G401.6 (cell line): ENCODE results near the gene PRICKLE4.
"Not testable (repeated sequence)": the region's sequence is repeated elsewhere in the genome, so short reads cannot be mapped to it uniquely, and the experiment has no call there.

Experiments used
- FAIRE-seq: peaks from 2 replicates; lab custom pipeline; 2012; peaks lifted over from hg19 to GRCh38; lab: Jason Lieb, UNC

The PRICKLE4 gene

DNA sequence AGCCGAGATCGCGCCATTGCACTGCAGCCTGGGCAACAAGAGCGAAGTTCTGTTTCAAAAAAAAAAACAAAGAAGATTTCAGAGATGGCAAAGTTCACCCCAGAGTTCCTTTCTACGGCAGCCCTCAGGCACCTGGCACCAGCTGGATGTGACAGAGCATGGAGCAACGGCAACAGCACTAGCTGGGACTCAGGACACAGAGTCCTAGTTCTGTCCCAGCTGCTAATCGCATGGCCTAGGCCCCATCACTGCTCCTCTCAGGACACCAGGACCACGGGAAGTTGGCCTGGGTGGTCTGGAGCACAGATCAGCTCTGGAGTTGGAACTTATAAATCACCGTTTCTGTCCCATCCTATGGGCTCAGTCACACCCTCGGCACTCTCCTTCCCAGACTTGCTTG, 34.5 kb upstream of the PRICKLE4 start:
- FAIRE-seq = no peak

DNA sequence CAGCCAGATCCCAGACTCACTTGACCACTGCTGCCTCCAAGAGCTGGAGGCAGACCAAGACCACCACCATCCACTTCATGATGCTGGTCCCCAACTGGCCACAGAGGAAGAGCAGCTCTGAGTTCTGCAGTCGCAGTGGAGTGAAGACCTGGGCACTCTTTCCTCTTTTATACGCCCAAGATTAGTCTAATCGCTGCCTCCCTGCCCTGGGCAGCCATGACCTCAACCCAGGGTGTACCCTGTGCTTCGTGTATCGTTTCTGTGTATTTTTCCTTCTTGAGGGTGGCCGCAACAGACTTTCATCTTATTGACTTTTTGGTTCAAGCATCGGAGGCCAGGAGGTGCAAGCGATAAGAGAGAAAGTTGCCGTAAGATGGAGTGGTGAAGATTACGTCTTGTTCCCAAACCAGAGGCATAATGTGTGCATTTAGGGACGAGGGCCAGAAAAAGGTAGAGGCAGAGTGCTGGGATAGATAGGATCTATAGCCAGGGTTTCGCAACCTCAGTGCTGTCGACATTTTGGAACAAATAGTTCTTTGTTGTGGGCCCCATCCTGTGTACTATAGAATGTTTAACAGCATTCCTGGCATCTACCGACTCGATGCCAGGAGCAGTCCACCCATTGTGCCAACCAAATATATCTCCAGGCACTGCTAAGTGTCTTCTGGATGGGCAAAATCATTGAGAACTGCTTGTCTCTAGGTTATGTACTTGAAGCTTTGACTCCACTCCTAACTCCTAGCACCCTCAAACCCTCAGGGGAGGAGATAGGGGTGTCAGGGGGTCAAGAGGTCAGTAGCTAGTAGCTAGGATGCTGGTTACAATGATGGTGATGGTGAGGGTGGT, 33.1 kb upstream of the PRICKLE4 start, which contains the start of gene PGC:
TSS of gene PGC (minus strand) at position 142 of the 846 bp plus-strand sequence. CDS start at position 79, 63 bp downstream.
- no peak for FAIRE-seq

GRCh38 chr6:41748102-41748477, 32.5 kb upstream of the PRICKLE4 start:
- FAIRE-seq = no peak

GRCh38 chr6:41748542-41748941, 32.0 kb upstream of the PRICKLE4 start:
- no peak for FAIRE-seq

DNA sequence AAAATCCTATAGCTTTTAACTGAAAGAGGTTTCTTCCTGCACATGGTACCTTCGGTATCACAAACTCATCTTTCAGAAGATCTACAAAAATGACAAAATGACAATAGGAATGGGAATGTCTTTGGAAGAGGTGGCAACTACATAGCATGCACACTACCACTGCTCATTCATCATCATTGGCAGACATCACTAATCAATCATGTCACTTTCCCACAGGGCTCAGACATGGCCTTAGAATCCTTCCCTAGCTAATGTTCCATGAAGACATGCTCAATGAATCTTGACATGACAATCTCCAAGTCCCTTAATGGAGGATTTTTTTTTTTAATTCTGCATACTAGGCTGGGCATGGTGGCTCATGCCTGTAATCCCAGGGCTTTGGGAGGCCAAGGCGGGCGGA, 30.2 kb upstream of the PRICKLE4 start:
- FAIRE-seq = no peak

DNA sequence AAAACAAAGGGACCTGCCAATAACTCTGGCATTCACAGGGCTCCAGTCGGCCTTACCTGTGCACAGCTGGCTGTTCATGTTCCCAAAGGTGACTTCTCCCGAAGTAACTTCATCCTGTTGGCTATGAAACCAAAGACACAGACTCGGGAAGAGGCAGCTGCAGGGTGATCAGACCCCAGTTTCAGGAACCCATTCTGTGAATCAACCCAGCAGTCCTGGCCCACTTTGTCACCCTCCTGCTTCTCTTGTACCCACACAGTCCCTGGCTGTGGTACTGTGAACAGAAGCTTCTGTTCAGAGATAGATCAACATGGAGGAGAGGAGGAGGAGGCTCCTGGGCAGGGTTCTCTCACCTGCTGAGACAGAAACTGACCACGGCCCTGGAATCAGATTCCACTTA, 24.7 kb upstream of the PRICKLE4 start:
- no peak for FAIRE-seq

GRCh38 chr6:41756354-41756753, 24.2 kb upstream of the PRICKLE4 start:
- no peak for FAIRE-seq

GRCh38 chr6:41757271-41757670, 23.3 kb upstream of the PRICKLE4 start:
- no peak for FAIRE-seq

DNA sequence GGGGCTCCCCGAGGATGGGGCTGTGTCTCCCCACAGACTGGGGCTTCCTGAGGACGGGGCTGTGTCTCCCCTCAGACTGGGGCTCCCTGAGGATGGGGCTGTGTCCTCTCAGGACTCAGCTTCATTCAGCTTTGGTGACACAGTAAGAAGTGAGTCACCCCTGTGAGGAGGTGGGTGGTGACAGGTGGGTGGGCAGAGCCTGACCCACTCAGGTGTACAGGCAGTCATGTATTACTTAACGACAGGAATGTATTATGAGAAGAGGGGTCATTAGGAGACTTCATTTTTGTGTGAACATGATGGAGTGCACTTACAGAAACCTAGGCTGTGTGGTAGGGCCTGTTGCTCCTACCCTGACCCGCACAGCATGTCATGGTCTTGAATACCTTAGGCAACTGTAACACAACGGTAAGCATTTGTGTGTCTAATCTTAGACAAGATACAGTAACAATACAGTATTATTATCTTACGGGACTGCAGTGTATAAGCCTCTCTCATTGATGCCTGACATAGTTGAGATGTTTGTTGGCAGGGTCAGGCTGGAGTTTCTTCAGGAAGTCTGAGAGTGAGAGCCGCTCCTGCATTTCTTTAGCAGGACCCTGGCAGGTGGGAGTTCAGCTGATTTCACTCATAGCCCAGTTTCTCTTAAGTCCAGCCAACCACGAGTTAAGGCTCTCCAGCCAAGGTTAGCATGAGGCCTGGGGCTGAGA, 22.5 kb upstream of the PRICKLE4 start:
- FAIRE-seq = no peak

DNA sequence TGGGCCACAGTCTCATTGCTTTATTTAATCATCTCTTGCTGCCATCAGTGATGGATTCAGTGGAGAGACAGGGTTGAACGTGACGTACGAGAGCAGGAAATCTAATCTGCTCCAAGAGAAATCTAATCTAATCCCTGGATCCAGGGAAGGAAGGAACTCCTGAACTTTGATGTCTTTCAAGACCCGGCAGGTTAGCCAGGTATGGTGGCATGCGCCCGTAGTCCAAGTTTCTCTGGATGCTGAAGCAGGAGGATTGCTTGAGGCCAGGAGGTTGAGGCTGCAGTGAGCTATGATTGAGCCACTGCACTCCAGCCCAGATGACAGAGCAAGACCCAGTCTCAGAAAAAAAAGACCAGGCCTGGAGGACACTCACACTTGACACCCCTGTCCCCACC, 21.9 kb upstream of the PRICKLE4 start:
- FAIRE-seq = no peak

- FAIRE-seq = no peak
Measured at GRCh38 chr6:41759106-41759904, 21.3 kb upstream of the PRICKLE4 start.

DNA sequence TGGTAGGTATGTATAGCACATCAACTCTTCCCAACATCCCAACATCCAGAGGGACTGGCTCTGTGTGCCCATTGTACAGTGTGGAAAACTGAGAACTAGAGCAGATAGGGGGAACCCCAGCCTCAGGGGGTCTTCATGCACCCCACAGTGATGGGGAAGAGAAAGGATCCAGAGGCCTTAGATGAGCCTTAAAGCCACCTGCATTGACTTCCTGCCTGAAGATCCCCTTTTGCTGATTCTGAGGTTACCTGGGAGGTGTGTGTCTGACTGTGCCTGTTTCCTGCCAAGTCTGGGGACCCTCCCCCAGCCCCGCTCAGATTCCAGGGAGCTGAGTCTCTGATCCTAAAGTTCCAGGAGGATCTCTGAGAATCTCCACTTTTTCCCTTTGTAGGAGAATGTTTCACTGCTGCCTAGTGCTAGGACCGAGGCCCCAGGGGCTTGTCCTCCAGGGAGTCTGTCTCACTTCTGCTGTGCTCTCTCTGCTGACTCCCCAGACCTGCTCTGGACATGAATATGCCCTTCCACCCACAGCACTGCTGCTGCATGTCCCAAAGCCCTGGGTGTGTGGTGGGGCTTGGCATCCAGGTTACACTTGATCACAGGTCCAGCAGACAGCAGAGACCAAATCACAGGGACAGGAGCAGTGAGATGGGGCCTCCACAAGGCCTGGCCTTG, 20.5 kb upstream of the PRICKLE4 start:
- FAIRE-seq = no peak

DNA sequence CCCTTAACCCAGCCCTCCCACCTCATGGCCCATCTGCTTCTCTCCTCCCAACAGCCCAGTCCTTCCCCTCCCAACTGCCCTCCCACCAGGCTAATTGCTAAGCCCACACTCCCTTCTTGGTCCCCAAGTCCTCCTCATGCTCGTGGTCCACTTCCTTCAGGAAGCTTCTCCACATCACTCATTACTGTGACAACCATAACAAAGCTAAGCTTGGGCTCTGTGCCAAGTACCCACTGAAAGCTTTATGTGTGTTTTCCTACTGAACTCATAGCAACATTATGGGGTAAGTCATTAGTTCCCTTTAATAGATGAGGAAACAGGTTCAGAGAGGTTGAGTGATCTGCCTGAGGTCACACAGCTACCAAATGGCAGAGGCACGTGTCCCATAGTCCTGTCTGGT, 17.1 kb upstream of the PRICKLE4 start:
- FAIRE-seq = no peak

DNA sequence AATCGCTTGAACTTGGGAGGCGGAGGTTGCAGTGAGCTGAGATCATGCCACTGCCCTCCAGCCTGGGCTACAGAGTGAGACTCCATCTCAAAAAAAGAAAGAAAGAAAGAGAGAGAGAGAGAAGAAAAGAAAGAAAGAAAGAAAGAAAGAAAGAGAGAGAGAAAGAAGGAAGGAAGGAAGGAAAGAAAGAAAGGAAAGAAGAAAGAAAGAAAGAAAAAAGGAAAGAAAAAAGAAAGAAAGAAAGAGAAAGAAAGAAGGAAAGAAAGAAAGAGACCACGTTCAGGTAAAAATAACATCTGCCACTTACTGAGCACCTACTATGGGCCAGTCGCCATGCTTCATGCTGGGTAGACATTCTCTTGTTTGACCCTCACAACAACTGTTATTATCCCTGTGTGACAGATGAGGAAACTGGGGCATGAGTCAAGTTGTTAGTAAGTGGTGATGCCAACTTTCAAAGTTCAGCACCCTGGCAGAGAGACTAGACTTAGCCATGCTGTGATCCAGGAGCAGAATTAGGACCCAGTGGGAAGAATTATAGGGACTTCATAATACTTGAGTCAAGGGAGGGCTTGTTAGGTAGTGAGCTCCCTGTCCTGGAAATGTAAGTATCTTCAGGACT, 14.4 kb upstream of the PRICKLE4 start:
- FAIRE-seq = not testable (repeated sequence)

DNA sequence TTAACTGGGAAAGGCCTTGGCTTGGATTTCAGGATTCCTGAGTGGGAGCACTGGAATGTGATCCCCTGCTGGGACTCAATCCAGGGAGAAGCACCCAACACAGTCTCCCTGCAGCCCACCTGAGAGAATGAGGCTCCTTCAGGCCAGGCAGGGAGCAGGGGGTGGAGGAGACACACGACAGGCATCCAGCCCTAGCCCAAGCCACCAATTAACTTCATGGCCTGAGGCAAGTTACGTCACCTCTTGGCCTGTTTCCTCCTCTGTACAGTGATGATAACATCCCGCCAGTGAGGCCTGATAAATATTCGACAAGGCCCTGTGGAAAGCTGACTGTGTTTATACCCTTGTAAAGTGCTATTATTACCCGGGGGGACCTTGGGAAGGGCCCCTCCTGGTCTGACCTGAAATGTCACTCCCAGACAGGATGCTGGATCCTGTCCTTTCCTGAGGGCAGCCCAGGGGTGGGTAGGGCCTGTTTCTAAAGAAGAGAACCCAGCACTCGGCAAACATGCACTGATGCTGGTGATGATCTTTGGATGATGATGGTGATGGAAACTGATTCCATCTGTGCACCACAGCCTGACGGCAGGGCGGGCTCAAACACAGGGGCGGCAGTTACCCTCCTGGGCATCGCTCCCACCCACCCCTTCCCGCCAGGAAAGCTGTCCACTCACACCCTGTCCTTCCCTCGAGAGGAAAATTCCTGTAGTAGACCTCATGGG, 13.3 kb upstream of the PRICKLE4 start:
- no peak for FAIRE-seq

DNA sequence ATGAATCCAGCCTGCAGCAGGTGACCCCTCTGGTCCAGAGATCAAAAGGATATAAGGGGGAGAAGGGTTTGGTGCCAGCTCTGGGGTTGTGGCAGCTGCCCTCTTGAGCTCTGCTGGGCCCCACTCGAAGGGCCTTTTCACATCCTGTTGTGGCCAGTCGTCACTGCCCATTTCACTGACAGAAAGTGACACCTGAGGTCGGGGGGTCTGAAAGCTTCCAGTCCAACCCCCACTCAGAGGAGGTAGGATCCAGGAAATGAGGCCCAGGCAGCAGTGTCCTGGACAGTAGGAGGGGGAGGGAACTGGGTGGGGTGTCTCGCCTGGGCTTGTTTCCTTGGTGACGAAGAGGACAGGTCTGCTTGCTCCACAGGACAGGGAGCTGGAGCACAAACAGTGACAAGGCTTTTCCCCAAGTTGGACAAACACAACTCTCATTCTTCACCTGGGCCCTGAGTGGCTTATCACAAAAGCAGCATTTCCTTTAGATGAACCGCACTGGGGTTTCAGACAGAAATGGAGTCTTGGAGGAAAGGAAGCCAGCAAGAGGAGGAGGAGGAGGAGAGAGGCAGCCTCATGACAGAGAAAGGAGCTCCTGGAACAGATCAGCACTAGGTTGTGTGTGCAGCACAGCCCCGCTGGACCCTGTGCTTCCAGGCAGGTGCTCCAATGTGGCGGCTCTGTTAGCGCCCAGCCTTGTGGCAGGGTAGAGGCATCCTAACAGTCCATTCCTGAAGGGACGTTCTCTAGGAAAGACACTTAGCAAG, 11.9 kb upstream of the PRICKLE4 start:
- FAIRE-seq = no peak

GRCh38 chr6:41769376-41769775, 11.2 kb upstream of the PRICKLE4 start:
- no peak for FAIRE-seq

- no peak for FAIRE-seq
Measured at GRCh38 chr6:41770381-41771057, 10.1 kb upstream of the PRICKLE4 start.

DNA sequence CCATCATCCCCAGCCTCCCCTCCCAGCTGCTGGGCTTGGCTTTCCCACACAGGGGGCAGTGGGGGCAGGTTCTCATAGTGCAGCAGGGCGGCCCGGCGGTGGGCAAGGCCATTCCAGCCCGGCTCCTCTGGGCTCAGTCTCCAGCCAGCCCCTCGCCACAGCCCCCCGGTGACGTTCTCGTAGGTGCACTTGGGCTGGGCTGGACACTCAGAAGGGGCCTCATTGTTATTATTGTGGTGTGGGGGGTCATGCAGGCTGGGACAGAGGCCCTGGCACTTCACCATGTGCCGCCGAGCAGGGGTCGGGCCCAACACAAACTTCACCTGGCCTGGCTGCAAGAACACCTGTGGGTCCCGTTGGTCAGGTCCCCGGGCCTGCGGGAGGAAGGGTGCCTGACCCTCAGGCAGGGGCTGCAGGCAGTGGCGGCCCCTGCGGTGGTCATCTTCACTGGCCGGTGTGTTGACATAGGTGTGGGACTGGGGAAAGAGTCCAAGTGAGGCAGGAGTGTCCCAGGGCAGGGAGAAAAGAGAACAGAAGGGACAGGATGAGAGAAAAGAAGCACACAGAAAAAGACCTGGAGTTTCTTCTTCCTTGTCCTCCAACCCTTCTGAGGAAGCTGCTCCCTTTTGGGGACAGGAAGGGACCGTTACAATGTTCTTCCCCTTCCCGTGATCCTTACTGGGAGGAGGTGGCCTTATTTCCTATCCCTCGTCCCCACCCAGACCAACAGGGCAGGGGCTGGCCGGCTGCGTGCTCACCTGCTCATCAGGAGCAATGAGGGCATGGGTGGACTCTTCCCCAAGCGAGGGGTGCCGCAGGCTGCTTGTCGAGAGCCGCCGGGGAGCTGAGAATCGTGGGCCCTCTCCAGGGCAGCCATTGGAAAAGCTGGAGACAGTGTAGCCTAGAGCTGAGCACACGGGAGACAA, 9.3 kb upstream of the PRICKLE4 start:
- FAIRE-seq = no peak
